Neural crest cell (in vitro differentiated cells): Measurements from ENCODE around the gene SPATA2L. TPM values are rescaled to one million over a fixed set of nuclear protein-coding genes. Genes with fewer than 3 reads are reported as not detected.
A peak's percentile ranks its signal among the peaks of the same experiment; 100 is the strongest.
"Not testable (repeated sequence)": the region's sequence is repeated elsewhere in the genome, so short reads cannot be mapped to it uniquely, and the experiment has no call there.

Source experiments
- DNase-seq: peaks from one replicate; pipeline ENCODE4 v3.0.0; 2021; ENCODE audit warnings: low read depth, mixed read lengths, low spot score
- H3K27ac Mint-ChIP-seq: one replicate; pipeline ENCODE4 v1.8.0; 2021; ENCODE audit warnings: mild to moderate bottlenecking, mixed read lengths; ENCODE audit not compliant: unreplicated experiment
- H3K27me3 Mint-ChIP-seq: 2 replicates; pipeline ENCODE4 v1.8.0; 2021; ENCODE audit warnings: low read depth, mild to moderate bottlenecking, mixed read lengths
- H3K36me3 Mint-ChIP-seq: 2 replicates; pipeline ENCODE4 v1.8.0; 2021; ENCODE audit warnings: low read depth, mild to moderate bottlenecking, mixed read lengths
- H3K4me1 Mint-ChIP-seq: 2 replicates; pipeline ENCODE4 v1.8.0; 2021; ENCODE audit warnings: mixed read lengths
- H3K4me3 Mint-ChIP-seq: one replicate; pipeline ENCODE4 v1.8.0; 2021; ENCODE audit warnings: mild to moderate bottlenecking, mixed read lengths
- H3K9me3 Mint-ChIP-seq: 2 replicates; pipeline ENCODE4 v1.8.0; 2021; ENCODE audit warnings: mixed read lengths
- total RNA-seq: library from RNA; stranded (reverse); gene quantifications from 2 replicates; pipeline ENCODE4 v1.2.1, GENCODE V29; 2021
- TF ChIP-seq, protein P1 (sequence below): fragments of 200-600 bp; sonication (generic); conservative IDR thresholded peaks from 2 replicates; pipeline ENCODE4 v1.5.0; 2021; ENCODE audit warnings: antibody characterized with exemption, mild to moderate bottlenecking

SPATA2L gene
- total RNA-seq, 1 donor from 2014 or later, result 8.6 TPM

DNA sequence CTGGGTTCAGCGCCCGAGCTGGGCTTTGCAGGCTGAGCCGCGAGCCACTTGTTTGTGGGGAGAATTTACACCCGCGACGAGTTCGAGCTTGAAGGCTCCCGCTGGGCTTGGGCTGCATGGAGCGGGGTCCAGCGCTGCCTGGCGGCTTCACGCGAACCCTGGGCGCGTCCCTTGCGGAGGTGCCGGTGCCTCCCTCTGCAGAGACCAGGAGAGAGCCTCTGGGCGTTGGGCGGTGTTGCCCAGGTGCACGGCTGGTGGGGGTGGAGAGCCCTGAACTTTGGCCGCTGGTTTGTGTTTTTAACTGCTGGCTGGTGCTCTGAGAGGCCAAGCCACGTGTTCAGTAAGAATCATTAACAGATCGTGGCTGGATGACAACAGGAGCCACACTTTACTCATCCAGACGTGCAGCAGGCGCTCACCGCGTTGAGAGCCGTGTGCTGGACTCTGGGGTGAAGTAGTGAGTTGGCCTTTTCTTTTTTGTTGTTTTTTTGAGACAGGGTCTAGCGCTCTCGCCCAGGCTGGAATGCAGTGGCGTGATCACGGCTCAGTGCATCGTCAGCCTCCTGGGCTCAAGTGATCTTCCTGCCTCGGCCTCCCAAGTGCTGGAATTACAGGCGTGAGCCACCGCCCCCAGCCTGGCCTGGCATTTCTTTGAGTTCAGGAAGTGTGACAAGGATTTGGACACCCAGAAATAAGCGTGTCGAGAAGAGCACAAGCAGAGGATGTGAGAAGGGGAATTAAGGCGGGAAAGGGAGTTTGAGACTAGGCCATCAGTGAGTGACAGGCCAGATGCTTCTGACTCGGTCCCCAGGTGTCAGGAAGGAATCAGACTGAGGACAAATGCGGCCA lies 14.2 kb downstream of the SPATA2L start:
- H3K27ac Mint-ChIP-seq, result peak overlapping the region; percentile 85
- peaks cover 11% of the 10 kb centered on the region for H3K4me1 Mint-ChIP-seq
- peaks cover 3% of the 10 kb centered on the region for H3K27me3 Mint-ChIP-seq
- H3K36me3 Mint-ChIP-seq, result peaks cover 36% of the 10 kb centered on the region
- peaks cover 8% of the 10 kb centered on the region for H3K9me3 Mint-ChIP-seq
- TF ChIP-seq, protein P1, sequence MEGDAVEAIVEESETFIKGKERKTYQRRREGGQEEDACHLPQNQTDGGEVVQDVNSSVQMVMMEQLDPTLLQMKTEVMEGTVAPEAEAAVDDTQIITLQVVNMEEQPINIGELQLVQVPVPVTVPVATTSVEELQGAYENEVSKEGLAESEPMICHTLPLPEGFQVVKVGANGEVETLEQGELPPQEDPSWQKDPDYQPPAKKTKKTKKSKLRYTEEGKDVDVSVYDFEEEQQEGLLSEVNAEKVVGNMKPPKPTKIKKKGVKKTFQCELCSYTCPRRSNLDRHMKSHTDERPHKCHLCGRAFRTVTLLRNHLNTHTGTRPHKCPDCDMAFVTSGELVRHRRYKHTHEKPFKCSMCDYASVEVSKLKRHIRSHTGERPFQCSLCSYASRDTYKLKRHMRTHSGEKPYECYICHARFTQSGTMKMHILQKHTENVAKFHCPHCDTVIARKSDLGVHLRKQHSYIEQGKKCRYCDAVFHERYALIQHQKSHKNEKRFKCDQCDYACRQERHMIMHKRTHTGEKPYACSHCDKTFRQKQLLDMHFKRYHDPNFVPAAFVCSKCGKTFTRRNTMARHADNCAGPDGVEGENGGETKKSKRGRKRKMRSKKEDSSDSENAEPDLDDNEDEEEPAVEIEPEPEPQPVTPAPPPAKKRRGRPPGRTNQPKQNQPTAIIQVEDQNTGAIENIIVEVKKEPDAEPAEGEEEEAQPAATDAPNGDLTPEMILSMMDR, result no peak
- DNase-seq, result no peak
- peak overlapping the region; percentile 93 for H3K4me3 Mint-ChIP-seq

DNA sequence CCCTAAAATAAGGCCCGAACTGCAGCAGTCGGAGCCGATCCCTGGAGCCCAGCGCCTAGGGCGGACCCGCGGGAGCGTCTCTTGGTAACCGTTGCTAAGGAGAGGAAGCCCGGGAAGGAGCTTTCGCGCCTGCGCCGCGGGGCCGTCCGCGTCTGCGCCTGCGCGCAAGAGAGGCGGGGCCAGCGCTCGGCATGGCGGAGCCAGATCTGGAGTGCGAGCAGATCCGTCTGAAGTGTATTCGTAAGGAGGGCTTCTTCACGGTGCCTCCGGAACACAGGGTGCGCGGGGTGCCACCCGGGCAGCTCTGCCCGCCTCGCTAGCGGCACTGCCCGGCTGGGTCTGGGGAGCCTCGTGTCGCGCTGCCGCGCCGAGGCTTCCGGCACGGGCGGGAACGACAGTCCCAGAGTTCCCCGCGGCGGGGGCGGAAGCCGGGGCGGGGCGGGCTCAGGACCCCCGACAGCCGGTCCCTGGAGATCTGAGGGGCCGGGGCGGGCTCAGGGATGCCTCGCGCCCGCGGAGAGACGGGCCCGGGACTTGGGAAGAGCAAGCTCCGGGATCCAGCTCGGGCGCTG lies 14.9 kb downstream of the SPATA2L start, which contains the start of gene CDK10:
CDK10 (plus strand) TSS at position 170 of the 572 bp plus-strand sequence; CDS start at position 192, 22 bp downstream.
- H3K36me3 Mint-ChIP-seq, result peaks cover 42% of the 10 kb centered on the region

DNA sequence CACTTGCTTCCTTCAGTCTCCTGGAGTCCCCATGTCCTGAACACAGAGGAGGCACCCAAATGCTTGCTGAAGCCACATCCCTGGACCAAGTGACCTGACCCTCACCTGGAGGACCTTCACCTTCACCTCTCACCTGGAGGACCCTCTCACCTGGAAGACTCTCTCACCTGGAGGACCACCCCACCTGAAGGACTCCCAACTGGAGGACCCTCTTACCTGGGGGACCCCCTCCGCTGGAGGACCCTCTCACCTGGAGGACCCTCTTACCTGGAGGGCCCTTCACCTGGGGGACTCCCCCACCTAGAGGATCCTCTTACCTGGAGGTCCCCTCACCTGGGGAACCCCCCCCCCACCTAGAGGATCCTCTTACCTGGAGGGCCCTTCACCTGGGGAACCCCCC lies 15.6 kb downstream of the SPATA2L start:
- H3K9me3 Mint-ChIP-seq, result peaks cover 13% of the 10 kb centered on the region
- no peak for DNase-seq
- TF ChIP-seq, protein P1, result no peak
- H3K36me3 Mint-ChIP-seq, result peaks cover 47% of the 10 kb centered on the region
- peaks cover 11% of the 10 kb centered on the region for H3K4me1 Mint-ChIP-seq
- peaks cover 3% of the 10 kb centered on the region for H3K27me3 Mint-ChIP-seq
- no peak overlapping the region for H3K27ac Mint-ChIP-seq
- H3K4me3 Mint-ChIP-seq, result peak overlapping the region; percentile 83

More for the DNA sequence above, 14.9 kb downstream of the SPATA2L start, which contains the start of gene CDK10:
- Mint-ChIP-seq H3K27me3 (peaks cover 3% of the 10 kb centered on the region), H3K4me1 (peaks cover 11% of the 10 kb centered on the region), H3K27ac (peak within 1 kb of the TSS; percentile 93), H3K4me3 (peak within 1 kb of the TSS; percentile 96), H3K9me3 (peaks cover 13% of the 10 kb centered on the region)
- peak; percentile 96 for DNase-seq
- TF ChIP-seq, protein P1, result no peak

DNA sequence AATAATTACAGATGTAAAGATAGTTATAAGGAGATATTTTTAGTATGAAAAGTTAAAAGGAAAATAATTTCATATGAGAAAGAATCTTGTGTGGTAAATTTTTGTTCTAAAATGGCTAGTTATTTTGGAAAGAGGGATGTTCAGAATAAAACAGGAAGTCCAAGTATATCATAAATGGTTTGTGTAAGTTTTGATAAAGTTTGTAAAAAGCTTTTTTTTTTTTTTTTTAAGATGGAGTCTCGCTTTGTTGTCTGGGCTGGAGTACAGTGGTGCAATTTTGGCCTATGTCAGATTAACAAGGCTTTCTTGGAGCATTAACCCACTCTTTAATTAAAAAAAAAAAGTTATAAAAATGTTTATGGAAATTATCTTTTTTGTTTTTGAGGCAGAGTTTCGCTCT lies 23.2 kb downstream of the SPATA2L start:
- H3K27me3 Mint-ChIP-seq, result no peaks in the 10 kb centered on the region
- H3K36me3 Mint-ChIP-seq, result peaks cover 31% of the 10 kb centered on the region
- no peaks in the 10 kb centered on the region for H3K4me1 Mint-ChIP-seq
- TF ChIP-seq, protein P1, result no peak
- H3K4me3 Mint-ChIP-seq, result no peak overlapping the region
- peaks cover 10% of the 10 kb centered on the region for H3K9me3 Mint-ChIP-seq
- no peak for DNase-seq
- H3K27ac Mint-ChIP-seq, result no peak overlapping the region

DNA sequence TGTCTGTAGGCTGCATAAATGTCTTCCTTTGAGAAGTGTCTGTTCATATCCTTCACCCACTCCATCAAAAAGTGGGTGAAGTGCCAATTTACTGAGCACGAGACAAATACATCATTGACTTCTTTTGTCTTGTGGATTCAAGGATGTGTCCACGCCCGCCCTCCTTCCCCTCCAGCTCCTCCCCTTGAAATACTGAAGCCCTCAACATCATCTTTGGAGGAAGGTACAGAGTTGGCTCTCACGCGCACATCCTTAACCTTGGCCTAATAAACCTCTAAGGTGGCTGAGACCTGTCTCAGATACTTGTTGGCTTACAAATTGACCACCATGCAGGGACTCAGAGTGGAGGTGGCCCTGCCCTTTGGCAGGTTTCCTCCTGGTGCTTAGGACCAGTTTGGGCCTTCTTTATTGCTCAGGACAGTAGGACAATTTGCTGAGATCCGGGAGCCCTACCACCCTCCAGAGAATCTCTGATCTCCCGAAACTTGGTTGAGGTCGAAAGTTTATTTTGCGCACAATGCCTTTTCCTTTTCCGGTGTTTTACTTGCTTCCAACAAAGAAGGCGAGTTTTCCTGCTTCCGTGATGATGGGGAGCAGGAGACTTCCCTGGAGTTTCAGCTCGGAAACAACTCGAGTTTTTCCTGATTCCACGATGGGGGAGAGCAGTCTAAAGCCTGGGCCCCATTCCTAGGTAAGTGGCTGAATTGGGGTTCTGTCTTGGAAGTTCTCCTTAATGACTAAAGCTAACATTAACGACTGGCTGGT lies 29.1 kb downstream of the SPATA2L start:
- TF ChIP-seq, protein P1, result no peak
- Mint-ChIP-seq H3K27ac (no peak overlapping the region), H3K4me3 (peak overlapping the region; percentile 23), H3K27me3 (no peaks in the 10 kb centered on the region), H3K4me1 (peaks cover 4% of the 10 kb centered on the region), H3K36me3 (peaks cover 20% of the 10 kb centered on the region), H3K9me3 (peaks cover 3% of the 10 kb centered on the region)
- DNase-seq, result no peak

DNA sequence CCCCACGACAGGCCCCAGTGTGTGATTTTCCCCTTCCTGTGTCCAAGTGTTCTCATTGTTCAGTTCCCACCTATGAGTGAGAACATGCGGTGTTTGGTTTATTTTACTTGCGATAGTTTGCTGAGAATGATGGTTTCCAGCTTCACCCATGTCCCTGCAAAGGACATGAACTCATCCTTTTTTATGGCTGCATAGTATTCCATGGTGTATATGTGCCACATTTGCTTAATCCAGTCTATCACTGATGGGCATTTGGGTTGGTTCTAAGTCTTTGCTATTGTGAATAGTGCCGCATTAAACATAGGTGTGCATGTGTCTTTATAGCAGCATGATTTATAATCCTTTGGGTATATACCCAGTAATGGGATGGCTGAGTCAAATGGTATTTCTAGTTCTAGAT lies 29.9 kb downstream of the SPATA2L start:
- H3K27ac Mint-ChIP-seq, H3K27me3 Mint-ChIP-seq, H3K9me3 Mint-ChIP-seq, H3K4me1 Mint-ChIP-seq, H3K4me3 Mint-ChIP-seq, DNase-seq: not testable (repeated sequence)
- peaks cover 25% of the 10 kb centered on the region for H3K36me3 Mint-ChIP-seq
